ENCODE measurements around the gene BCAS4. TPM values are rescaled to one million over a fixed set of nuclear protein-coding genes. Genes with fewer than 3 reads are reported as not detected.

Gene BCAS4
- total RNA-seq, result 1 to 10 TPM; 4.7 to 5.7 TPM
- 1 to 10 TPM; 4.3 to 5.3 TPM for polyA plus RNA-seq
- long read RNA-seq, donor 1, full-length matches to known transcripts, result 5 of 5 reads
- long read RNA-seq, donor 1, partial matches to known transcripts, result 0 of 5 reads
- long read RNA-seq, donor 1, other reads (novel, unspliced or antisense), result 0 of 5 reads
- long read RNA-seq, donor 2, result 0 reads
- long read RNA-seq, donor 3, full-length matches to known transcripts, result 2 of 2 reads
- long read RNA-seq, donor 3, partial matches to known transcripts, result 0 of 2 reads
- long read RNA-seq, donor 3, other reads (novel, unspliced or antisense), result 0 of 2 reads
- long read RNA-seq, donor 4, full-length matches to known transcripts, result 1 of 1 reads
- long read RNA-seq, donor 4, partial matches to known transcripts, result 0 of 1 reads
- long read RNA-seq, donor 4, other reads (novel, unspliced or antisense), result 0 of 1 reads
- long read RNA-seq, donor 5, full-length matches to known transcripts, result 2 of 38 reads
- long read RNA-seq, donor 5, partial matches to known transcripts, result 5 of 38 reads
- long read RNA-seq, donor 5, other reads (novel, unspliced or antisense), result 31 of 38 reads

- WGBS, 2 donors, result 0 to 1% methylated on average over 84 to 92 of the region's 92 CpGs
- H3K4me3 ChIP-seq, result peak within 1 kb of the TSS; percentile 72
- peak; percentile 95 for ATAC-seq (ENCODE audit: insufficient read depth, low FRiP score)
- peaks cover 0 to 18% (median 2%) of the 10 kb centered on the region in 5 donors for H3K4me1 ChIP-seq (ENCODE audit: control insufficient read depth in 5 of 5, insufficient read depth in 5 of 5, low read length in 5 of 5)
- H3K9me3 ChIP-seq (ENCODE audit: control insufficient read depth in 4 of 4, insufficient read depth in 3 of 4, low read length in 3 of 4), result no peaks in the 10 kb centered on the region
- DNase-seq, result peak; percentile 72 to 86 (median 83)
- no peaks in the 10 kb centered on the region for H3K27me3 ChIP-seq (ENCODE audit: control insufficient read depth in 3 of 3, insufficient read depth in 3 of 3, low read length in 2 of 3)
- H3K9ac ChIP-seq (ENCODE audit: insufficient read depth in 1 of 2, low read length in 2 of 2), result peak within 1 kb of the TSS in 1 of 2 donors; percentile 37
- TF ChIP-seq CTCF (IDR thresholded peaks at IDR 0.05; ENCODE audit: control extremely low read depth, extremely low read depth), result peak; percentile 82
- peak within 1 kb of the TSS in 1 of 2 donors; percentile 11 for H3K27ac ChIP-seq (ENCODE audit: low read depth in 1 of 2, low read length in 1 of 2)
- no peaks in the 10 kb centered on the region for H3K36me3 ChIP-seq (ENCODE audit: control insufficient read depth in 4 of 4, insufficient read depth in 4 of 4, low read length in 4 of 4)
These were observed at the start of gene BCAS4 for GRCh38 chr20:50794846-50795634. Gene BCAS4, plus strand, starts transcription at chr20:50795061. Its CDS starts 23 bp downstream, at chr20:50795084.

- no peak for TF ChIP-seq CTCF (IDR thresholded peaks at IDR 0.05; ENCODE audit: control extremely low read depth, extremely low read depth)
- H3K9ac ChIP-seq (ENCODE audit: insufficient read depth in 1 of 2, low read length in 2 of 2), result no peak overlapping the region
- 80 to 89% methylated on average over 2 of the region's 2 CpGs for WGBS, 2 donors
- H3K27me3 ChIP-seq (ENCODE audit: control insufficient read depth in 3 of 3, insufficient read depth in 3 of 3, low read length in 2 of 3), result no peaks in the 10 kb centered on the region
- ATAC-seq (ENCODE audit: insufficient read depth, low FRiP score) (no peak), DNase-seq (no peak)
- H3K27ac ChIP-seq (ENCODE audit: low read depth in 1 of 2, low read length in 1 of 2), result no peak overlapping the region
- H3K9me3 ChIP-seq (ENCODE audit: control insufficient read depth in 4 of 4, insufficient read depth in 3 of 4, low read length in 3 of 4), result no peaks in the 10 kb centered on the region
- peaks cover 0 to 19% (median 0%) of the 10 kb centered on the region in 5 donors for H3K4me1 ChIP-seq (ENCODE audit: control insufficient read depth in 5 of 5, insufficient read depth in 5 of 5, low read length in 5 of 5)
- H3K4me3 ChIP-seq, result no peak overlapping the region
- peaks cover 0 to 2% (median 0%) of the 10 kb centered on the region in 4 donors for H3K36me3 ChIP-seq (ENCODE audit: control insufficient read depth in 4 of 4, insufficient read depth in 4 of 4, low read length in 4 of 4)
These were observed 49.2 kb upstream of the BCAS4 start for GRCh38 chr20:50745634-50746137.

- H3K36me3 ChIP-seq (ENCODE audit: control insufficient read depth in 4 of 4, insufficient read depth in 4 of 4, low read length in 4 of 4), result peaks cover 0 to 4% (median 0%) of the 10 kb centered on the region in 4 donors
- H3K27ac ChIP-seq (ENCODE audit: low read depth in 1 of 2, low read length in 1 of 2), result peak overlapping the region in 1 of 2 donors; percentile 53
- DNase-seq (peak in 1 of 3 donors; percentile 55), ATAC-seq (ENCODE audit: insufficient read depth, low FRiP score) (no peak)
- no peak for TF ChIP-seq CTCF (IDR thresholded peaks at IDR 0.05; ENCODE audit: control extremely low read depth, extremely low read depth)
- H3K27me3 ChIP-seq (ENCODE audit: control insufficient read depth in 3 of 3, insufficient read depth in 3 of 3, low read length in 2 of 3), result no peaks in the 10 kb centered on the region
- peaks cover 0 to 19% (median 0%) of the 10 kb centered on the region in 5 donors for H3K4me1 ChIP-seq (ENCODE audit: control insufficient read depth in 5 of 5, insufficient read depth in 5 of 5, low read length in 5 of 5)
- no peaks in the 10 kb centered on the region for H3K9me3 ChIP-seq (ENCODE audit: control insufficient read depth in 4 of 4, insufficient read depth in 3 of 4, low read length in 3 of 4)
- H3K4me3 ChIP-seq, result no peak overlapping the region
- H3K9ac ChIP-seq (ENCODE audit: insufficient read depth in 1 of 2, low read length in 2 of 2), result no peak overlapping the region
- WGBS, 2 donors, result 84 to 97% methylated on average over 3 of the region's 3 CpGs
These were observed 48.5 kb upstream of the BCAS4 start for GRCh38 chr20:50746138-50746940.
